ENCODE data around the gene NLRP1. TPM values are rescaled to one million over a fixed set of nuclear protein-coding genes. Genes with fewer than 3 reads are reported as not detected.

Gene NLRP1
- total and polyA plus RNA-seq, 9 donors = 29.3 to 75.9 (median 59.5) TPM

- WGBS, 3 donors = 54 to 67% (median 63%) methylated on average over 3 of the region's 3 CpGs
- Histone ChIP-seq H3K27me3 (no peaks in the 10 kb centered on the region), H3K9me3 (no peaks in the 10 kb centered on the region), H3K4me3 (no peak overlapping the region), H3K27ac (no peak overlapping the region), H3K36me3 (no peaks in the 10 kb centered on the region), H3K4me1 (ENCODE audit: insufficient read depth) (no peaks in the 10 kb centered on the region)
- intact Hi-C loops (cut with DNase I) = no loop called here
- no peak for DNase-seq
- no peak for TF ChIP-seq EP300 (IDR thresholded peaks at IDR 0.05)
- TF ChIP-seq, protein P1, sequence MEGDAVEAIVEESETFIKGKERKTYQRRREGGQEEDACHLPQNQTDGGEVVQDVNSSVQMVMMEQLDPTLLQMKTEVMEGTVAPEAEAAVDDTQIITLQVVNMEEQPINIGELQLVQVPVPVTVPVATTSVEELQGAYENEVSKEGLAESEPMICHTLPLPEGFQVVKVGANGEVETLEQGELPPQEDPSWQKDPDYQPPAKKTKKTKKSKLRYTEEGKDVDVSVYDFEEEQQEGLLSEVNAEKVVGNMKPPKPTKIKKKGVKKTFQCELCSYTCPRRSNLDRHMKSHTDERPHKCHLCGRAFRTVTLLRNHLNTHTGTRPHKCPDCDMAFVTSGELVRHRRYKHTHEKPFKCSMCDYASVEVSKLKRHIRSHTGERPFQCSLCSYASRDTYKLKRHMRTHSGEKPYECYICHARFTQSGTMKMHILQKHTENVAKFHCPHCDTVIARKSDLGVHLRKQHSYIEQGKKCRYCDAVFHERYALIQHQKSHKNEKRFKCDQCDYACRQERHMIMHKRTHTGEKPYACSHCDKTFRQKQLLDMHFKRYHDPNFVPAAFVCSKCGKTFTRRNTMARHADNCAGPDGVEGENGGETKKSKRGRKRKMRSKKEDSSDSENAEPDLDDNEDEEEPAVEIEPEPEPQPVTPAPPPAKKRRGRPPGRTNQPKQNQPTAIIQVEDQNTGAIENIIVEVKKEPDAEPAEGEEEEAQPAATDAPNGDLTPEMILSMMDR (IDR thresholded peaks at IDR 0.05) = no peak
- TF ChIP-seq POLR2A (IDR thresholded peaks at IDR 0.05) = no peak
Observed at GRCh38 chr17:5472511-5472910, 111.8 kb downstream of the NLRP1 start.

DNA sequence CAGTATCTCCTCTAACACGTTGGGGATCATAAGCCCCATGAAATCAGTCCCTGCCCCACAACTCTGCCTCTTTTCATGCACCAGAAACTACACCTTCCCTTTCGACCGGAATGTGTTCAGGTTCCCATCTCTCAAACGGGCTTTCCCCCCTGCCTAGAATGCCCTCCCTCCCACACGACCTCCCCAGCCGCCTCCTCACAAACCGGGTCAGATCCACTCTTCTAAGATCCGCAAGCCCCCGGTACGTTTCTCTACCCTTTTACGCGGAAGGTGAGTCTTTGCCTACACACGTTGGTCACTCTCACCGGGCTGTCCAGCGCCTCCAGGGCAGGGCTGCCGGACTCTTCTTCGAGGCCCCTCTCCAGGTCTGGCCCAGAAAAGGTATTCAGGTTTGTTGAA is 116.2 kb downstream of the NLRP1 start:
- Histone ChIP-seq H3K4me3 (peak overlapping the region; percentile 77), H3K36me3 (no peaks in the 10 kb centered on the region), H3K9me3 (no peaks in the 10 kb centered on the region), H3K4me1 (ENCODE audit: insufficient read depth) (no peaks in the 10 kb centered on the region), H3K27me3 (no peaks in the 10 kb centered on the region), H3K27ac (no peak overlapping the region)
- 0 to 1% (median 0%) methylated on average over 17 of the region's 17 CpGs for whole genome bisulfite sequencing, 3 donors
- TF ChIP-seq, protein P1 (IDR thresholded peaks at IDR 0.05) = no peak
- no peak for TF ChIP-seq EP300 (IDR thresholded peaks at IDR 0.05)
- no peak for TF ChIP-seq POLR2A (IDR thresholded peaks at IDR 0.05)
- DNase-seq = no peak
- intact Hi-C loops (cut with DNase I) = no loop called here

DNA sequence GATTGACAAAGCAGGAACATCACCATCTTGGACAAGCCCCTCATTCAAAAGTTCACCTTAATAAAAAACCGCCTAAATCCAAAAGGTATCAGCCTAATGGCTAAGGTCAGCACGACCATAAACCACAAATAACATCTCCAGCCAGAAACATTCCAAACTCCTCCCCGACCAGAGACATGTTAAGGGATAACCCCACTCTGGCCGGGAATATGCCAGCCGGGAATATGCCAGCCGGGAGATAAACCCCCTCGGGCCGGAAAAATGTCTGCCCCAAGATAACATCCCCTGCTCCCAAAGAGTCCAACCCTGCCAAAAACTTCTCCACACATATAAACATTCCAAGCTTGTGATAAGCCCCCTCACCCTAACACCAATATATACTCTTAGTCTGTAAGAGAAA is 116.9 kb downstream of the NLRP1 start:
- Histone ChIP-seq H3K27ac (no peak overlapping the region), H3K27me3 (no peaks in the 10 kb centered on the region), H3K36me3 (no peaks in the 10 kb centered on the region), H3K9me3 (no peaks in the 10 kb centered on the region), H3K4me3 (peak overlapping the region; percentile 77), H3K4me1 (ENCODE audit: insufficient read depth) (no peaks in the 10 kb centered on the region)
- intact Hi-C loops (cut with DNase I) = no loop called here
- DNase-seq = no peak
- TF ChIP-seq, protein P1 (IDR thresholded peaks at IDR 0.05) = no peak
- WGBS, 3 donors = 0 to 2% (median 1%) methylated on average over 8 of the region's 8 CpGs

GRCh38 chr17:5466295-5466694 is 118.0 kb downstream of the NLRP1 start:
- DNase-seq = no peak
- intact Hi-C loops (cut with DNase I) = no loop called here

More at GRCh38 chr17:5466295-5466694, 118.0 kb downstream of the NLRP1 start:
- H3K27ac ChIP-seq = no peak overlapping the region
- TF ChIP-seq, protein P1 (IDR thresholded peaks at IDR 0.05) = no peak
- TF ChIP-seq POLR2A (IDR thresholded peaks at IDR 0.05) = no peak
- TF ChIP-seq EP300 (IDR thresholded peaks at IDR 0.05) = no peak
- no peaks in the 10 kb centered on the region for H3K36me3 ChIP-seq
- no peak overlapping the region for H3K4me3 ChIP-seq
- H3K9me3 ChIP-seq = no peaks in the 10 kb centered on the region
- WGBS, 3 donors = 85 to 93% (median 93%) methylated on average over 4 of the region's 4 CpGs
- H3K4me1 ChIP-seq (ENCODE audit: insufficient read depth) = no peaks in the 10 kb centered on the region
- no peaks in the 10 kb centered on the region for H3K27me3 ChIP-seq
